Endothelial cell of umbilical vein (primary cell): ENCODE measurements around the gene CCSER1. TPM values are rescaled to one million over a fixed set of nuclear protein-coding genes. Genes with fewer than 3 reads are reported as not detected.

Experiments used
- BruUV-seq: library from RNA; stranded (reverse); fragments of 400-500 nt; replicated peaks from 2 replicates; lab custom pipeline; 2021; lab: Mats Ljungman, UMichigan
- CTCF ChIA-PET: fragments of 300-600, 350-600 bp; sonication (Branson Sonifier 250); formaldehyde crosslinking; loops from one replicate; lab custom pipeline; 2021; ENCODE audit warnings: antibody characterized with exemption, inconsistent platforms; lab: Charles Lee
- POLR2A ChIA-PET: fragments of 300-600, 350-600 bp; sonication (Branson Sonifier 250); formaldehyde crosslinking; loops from one replicate; lab custom pipeline; 2021; ENCODE audit warnings: antibody characterized with exemption, inconsistent platforms; lab: Charles Lee
- DNase-seq: peaks from one replicate; pipeline ENCODE4 v3.0.0-alpha.2; 2011; ENCODE audit warnings: low read depth, low spot score
- FAIRE-seq: peaks from 2 replicates; lab custom pipeline; 2011; peaks lifted over from hg19 to GRCh38; lab: Jason Lieb, UNC
- H2AFZ ChIP-seq: 2 replicates; pipeline ENCODE4 v1.6.0; 2012; ENCODE audit warnings: low read depth, low read length, control low read depth, inconsistent platforms
- H3K27ac ChIP-seq: 2 replicates; pipeline ENCODE4 v1.5.1; 2011; ENCODE audit warnings: low read depth, mild to moderate bottlenecking, control low read depth, low read length, moderate library complexity; ENCODE audit not compliant: insufficient read depth
- H3K27me3 ChIP-seq, 2 experiments: 2 replicates each; pipeline versions ENCODE4 v1.6.0 to v1.6.1; 2011; ENCODE audit warnings: low read length in 2 of 2, mixed read lengths in 1 of 2; ENCODE audit not compliant: control insufficient read depth in 2 of 2, insufficient read depth in 2 of 2
- H3K36me3 ChIP-seq, 2 experiments: 2 replicates in 1 of 2; 3 replicates in 1 of 2; pipeline ENCODE4 v1.5.1; 2011; ENCODE audit warnings: low read length in 2 of 2, mild to moderate bottlenecking in 1 of 2, moderate library complexity in 1 of 2; ENCODE audit not compliant: control insufficient read depth in 2 of 2, insufficient read depth in 2 of 2; ENCODE audit errors: extremely low read depth in 1 of 2
- H3K4me1 ChIP-seq: 3 replicates; pipeline ENCODE4 v1.5.1; 2011; ENCODE audit warnings: mild to moderate bottlenecking, low read length; ENCODE audit not compliant: control insufficient read depth, insufficient read depth; ENCODE audit errors: extremely low read depth
- H3K4me2 ChIP-seq: 2 replicates; pipeline ENCODE4 v1.6.1; 2011; ENCODE audit warnings: low read length, control low read depth, mixed read lengths; ENCODE audit not compliant: insufficient read depth
- H3K4me3 ChIP-seq, 3 experiments: fragments of 200-600 bp in 1 of 3; sonication (generic), shearing (Covaris generic) in 1 of 3; replicated peaks in 1 of 3; 2 replicates each; pipeline ENCODE4 v1.5.1; 2011 to 2016; ENCODE audit warnings: control low read depth in 3 of 3, low read length in 3 of 3, mild to moderate bottlenecking in 2 of 3, inconsistent platforms in 1 of 3, low read depth in 1 of 3, moderate library complexity in 1 of 3; ENCODE audit not compliant: insufficient read depth in 1 of 3
- H3K79me2 ChIP-seq: 2 replicates; pipeline ENCODE4 v1.6.0; 2012; ENCODE audit warnings: low read length, inconsistent platforms; ENCODE audit not compliant: control insufficient read depth, insufficient read depth
- H3K9ac ChIP-seq: replicated peaks from 2 replicates; pipeline ENCODE3; 2011; ENCODE audit warnings: low read length, control low read depth; ENCODE audit not compliant: insufficient read depth; ENCODE audit errors: extremely low read depth
- H3K9me1 ChIP-seq: replicated peaks from 3 replicates; pipeline ENCODE4 v1.6.0; 2011; ENCODE audit warnings: mild to moderate bottlenecking, low read length; ENCODE audit not compliant: control insufficient read depth, insufficient read depth; ENCODE audit errors: extremely low read depth
- H3K9me3 ChIP-seq: replicated peaks from 2 replicates; pipeline ENCODE4 v1.5.1; 2012; ENCODE audit warnings: low read length, inconsistent platforms; ENCODE audit not compliant: control insufficient read depth, insufficient read depth
- H4K20me1 ChIP-seq: replicated peaks from 2 replicates; pipeline ENCODE3; 2011; ENCODE audit warnings: mild to moderate bottlenecking, low read length; ENCODE audit not compliant: control insufficient read depth, insufficient read depth; ENCODE audit errors: extremely low read depth
- EZH2 ChIP-seq: IDR thresholded peaks from 2 replicates; pipeline ENCODE4 v1.6.1; 2012; ENCODE audit warnings: borderline replicate concordance, low read depth, mild to moderate bottlenecking, moderate library complexity, low read length, inconsistent platforms; ENCODE audit not compliant: severe bottlenecking
- FOS ChIP-seq: IDR thresholded peaks from 2 replicates; pipeline ENCODE4 v1.6.1; 2011; ENCODE audit warnings: mild to moderate bottlenecking, low read length, moderate library complexity, borderline replicate concordance; ENCODE audit not compliant: insufficient read depth
- GATA2 ChIP-seq: IDR thresholded peaks from 2 replicates; pipeline ENCODE4 v1.7.0; 2011; ENCODE audit warnings: low read depth, mild to moderate bottlenecking, moderate library complexity, mixed read lengths, low read length; ENCODE audit not compliant: insufficient read length, insufficient read depth
- JUN ChIP-seq: IDR thresholded peaks from 2 replicates; pipeline ENCODE4 v1.6.1; 2011; ENCODE audit warnings: borderline replicate concordance, low read depth; ENCODE audit not compliant: insufficient read length, insufficient read depth
- MYC ChIP-seq: IDR thresholded peaks from one replicate; pipeline ENCODE4 v1.6.1; 2011; ENCODE audit warnings: mild to moderate bottlenecking, low read depth, low read length
- POLR2A ChIP-seq: IDR thresholded peaks from 2 replicates; pipeline ENCODE4 v1.6.1; 2012; ENCODE audit warnings: low read depth, mild to moderate bottlenecking, control low read depth, low read length
- POLR2AphosphoS5 ChIP-seq: IDR thresholded peaks from 2 replicates; pipeline ENCODE4 v1.6.1; 2012; ENCODE audit warnings: low read depth, mild to moderate bottlenecking, control low read depth, low read length, moderate library complexity; ENCODE audit not compliant: insufficient read depth
- dilution Hi-C: fragments of 300-500 bp; cut with MboI; formaldehyde crosslinking; loops from one replicate; pipeline ENCODE4 v1.15.0; 2019; ENCODE audit warnings: low sequenced_read_pairs; ENCODE audit not compliant: extremely low pct_ligation_motif_present
- intact Hi-C: fragments of 100-400 bp; cut with micrococcal nuclease; formaldehyde crosslinking; loops from one replicate; pipeline ENCODE4 v1.10.0; 2022
- polyA plus RNA-seq, 4 experiments: library from polyadenylated mRNA; depleted of rRNA in 3 of 4; stranded (reverse) in 3 of 4; unstranded in 1 of 4; fragments of >200 nt; gene quantifications; 2 replicates each; pipeline versions ENCODE4 v1.2.1 to v1.2.3, GENCODE V29; 2011 to 2012; ENCODE audit warnings: missing spikeins in 1 of 4
- total RNA-seq: library from RNA; stranded (reverse); gene quantifications from 2 replicates; pipeline ENCODE4 v1.2.3, GENCODE V29; 2021
- TF ChIP-seq, protein P1 (sequence below), 2 donors: IDR thresholded peaks; 1 replicate in 1 of 2; 2 replicates in 1 of 2; pipeline ENCODE4 v1.5.1; 2011; ENCODE audit warnings: low read length in 2 of 2, mild to moderate bottlenecking in 2 of 2, moderate library complexity in 2 of 2, control low read depth in 1 of 2, inconsistent platforms in 1 of 2, low read depth in 1 of 2; ENCODE audit not compliant: insufficient read depth in 1 of 2; ENCODE audit errors: extremely low read depth in 1 of 2
- TF ChIP-seq, protein P2 (sequence below): IDR thresholded peaks from 2 replicates; pipeline ENCODE4 v1.6.1; 2011; ENCODE audit not compliant: insufficient read depth, insufficient read length

CCSER1 gene
- total and polyA plus RNA-seq, 2 donors (not counting 3 experiments of a cell fraction or from before 2014, with no cell fraction given) = 0.11 to 1.8 TPM

DNA sequence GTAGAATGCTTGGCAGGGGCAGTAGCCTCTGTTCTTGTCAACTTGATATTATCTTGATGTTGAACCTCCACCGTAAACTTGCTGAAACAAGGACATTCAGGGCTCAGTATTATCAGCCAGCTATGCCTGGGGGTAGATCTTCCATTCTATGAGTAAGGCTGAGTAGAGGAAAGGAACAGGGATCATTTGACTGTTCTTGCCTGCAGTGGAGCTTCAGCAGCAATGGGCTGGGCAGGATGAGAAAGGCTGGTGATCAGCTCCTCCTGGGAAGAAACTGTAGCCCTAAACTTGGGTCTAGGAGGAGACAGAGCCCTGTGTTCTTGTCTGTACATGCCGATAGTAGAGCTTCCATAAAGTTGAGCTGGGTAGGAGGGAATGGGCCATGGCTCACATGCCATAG is 127.2 kb downstream of the CCSER1 start:
- Histone ChIP-seq H3K4me1 (no peaks in the 10 kb centered on the region), H3K9me3 (no peaks in the 10 kb centered on the region), H3K9me1 (no peaks in the 10 kb centered on the region), H3K27me3 (no peaks in the 10 kb centered on the region), H3K79me2 (no peaks in the 10 kb centered on the region), H2AFZ (no peak overlapping the region), H4K20me1 (no peaks in the 10 kb centered on the region), H3K4me3 (no peak overlapping the region), H3K9ac (no peak overlapping the region), H3K4me2 (no peak overlapping the region), H3K36me3 (no peaks in the 10 kb centered on the region), H3K27ac (no peak overlapping the region)
- ChIA-PET CTCF (no interaction called here), POLR2A (no interaction called here)
- FAIRE-seq = no peak
- intact Hi-C loops = no loop called here
- dilution Hi-C loops = no loop called here
- no TSS peak for BruUV-seq
- TF ChIP-seq, protein P1, sequence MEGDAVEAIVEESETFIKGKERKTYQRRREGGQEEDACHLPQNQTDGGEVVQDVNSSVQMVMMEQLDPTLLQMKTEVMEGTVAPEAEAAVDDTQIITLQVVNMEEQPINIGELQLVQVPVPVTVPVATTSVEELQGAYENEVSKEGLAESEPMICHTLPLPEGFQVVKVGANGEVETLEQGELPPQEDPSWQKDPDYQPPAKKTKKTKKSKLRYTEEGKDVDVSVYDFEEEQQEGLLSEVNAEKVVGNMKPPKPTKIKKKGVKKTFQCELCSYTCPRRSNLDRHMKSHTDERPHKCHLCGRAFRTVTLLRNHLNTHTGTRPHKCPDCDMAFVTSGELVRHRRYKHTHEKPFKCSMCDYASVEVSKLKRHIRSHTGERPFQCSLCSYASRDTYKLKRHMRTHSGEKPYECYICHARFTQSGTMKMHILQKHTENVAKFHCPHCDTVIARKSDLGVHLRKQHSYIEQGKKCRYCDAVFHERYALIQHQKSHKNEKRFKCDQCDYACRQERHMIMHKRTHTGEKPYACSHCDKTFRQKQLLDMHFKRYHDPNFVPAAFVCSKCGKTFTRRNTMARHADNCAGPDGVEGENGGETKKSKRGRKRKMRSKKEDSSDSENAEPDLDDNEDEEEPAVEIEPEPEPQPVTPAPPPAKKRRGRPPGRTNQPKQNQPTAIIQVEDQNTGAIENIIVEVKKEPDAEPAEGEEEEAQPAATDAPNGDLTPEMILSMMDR (IDR thresholded peaks at IDR 0.05; ENCODE audit: extremely low read depth in 1 of 2, insufficient read depth in 1 of 2, low read depth in 1 of 2, low read length in 2 of 2) = no peak
- no peak for TF ChIP-seq POLR2AphosphoS5
- no peak for TF ChIP-seq JUN
- TF ChIP-seq MYC = no peak
- no peak for DNase-seq

DNA sequence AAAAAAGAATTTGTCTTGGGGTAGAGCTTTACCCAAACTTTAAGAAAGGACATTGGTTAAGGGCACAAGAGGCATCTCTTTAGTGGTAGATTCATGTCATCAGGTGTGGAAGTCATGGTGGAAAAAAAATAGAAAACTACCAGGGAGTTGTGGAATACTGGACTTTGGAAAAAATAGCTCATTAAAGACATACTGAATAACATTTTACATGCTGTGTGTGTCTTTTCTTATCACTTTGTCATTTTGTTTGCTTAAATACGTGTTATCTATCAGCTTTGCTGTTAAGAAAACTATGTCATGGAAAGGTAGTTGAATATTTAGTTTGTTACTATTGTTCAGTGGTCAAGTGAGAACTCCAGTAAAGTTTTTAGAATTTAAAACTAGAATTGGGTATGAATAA is 147.0 kb downstream of the CCSER1 start:
- Histone ChIP-seq H4K20me1 (no peaks in the 10 kb centered on the region), H3K9me1 (no peaks in the 10 kb centered on the region), H3K4me1 (no peaks in the 10 kb centered on the region), H3K4me2 (no peak overlapping the region), H3K36me3 (no peaks in the 10 kb centered on the region), H3K79me2 (no peaks in the 10 kb centered on the region), H3K9me3 (no peaks in the 10 kb centered on the region), H3K9ac (no peak overlapping the region), H2AFZ (no peak overlapping the region), H3K4me3 (no peak overlapping the region), H3K27ac (no peak overlapping the region), H3K27me3 (no peaks in the 10 kb centered on the region)
- TF ChIP-seq POLR2AphosphoS5 (no peak), POLR2A (no peak), MYC (no peak), FOS (no peak), GATA2 (no peak), EZH2 (no peak), JUN (no peak)
- TF ChIP-seq, protein P1 (IDR thresholded peaks at IDR 0.05; ENCODE audit: extremely low read depth in 1 of 2, insufficient read depth in 1 of 2, low read depth in 1 of 2, low read length in 2 of 2) = no peak
- TF ChIP-seq, protein P2, sequence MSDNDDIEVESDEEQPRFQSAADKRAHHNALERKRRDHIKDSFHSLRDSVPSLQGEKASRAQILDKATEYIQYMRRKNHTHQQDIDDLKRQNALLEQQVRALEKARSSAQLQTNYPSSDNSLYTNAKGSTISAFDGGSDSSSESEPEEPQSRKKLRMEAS = no peak
- BruUV-seq = no TSS peak
- dilution Hi-C loops (no loop called here), intact Hi-C loops (no loop called here)
- POLR2A ChIA-PET = no interaction called here
- FAIRE-seq (no peak), DNase-seq (no peak)
- CTCF ChIA-PET = no interaction called here
